ENCODE results near the gene VAMP8. TPM values are rescaled to one million over a fixed set of nuclear protein-coding genes. Genes with fewer than 3 reads are reported as not detected.
"Not testable (repeated sequence)": the region's sequence is repeated elsewhere in the genome, so short reads cannot be mapped to it uniquely, and the experiment has no call there.

The VAMP8 gene
- total and polyA plus RNA-seq, 2 donors (not counting 3 experiments of a cell fraction or from before 2014, with no cell fraction given) = 39.0 to 68.7 TPM

- BruUV-seq (replicated peaks); FAIRE-seq; H3K4me2 ChIP-seq (ENCODE audit: insufficient read depth, low read length); H3K9me1 ChIP-seq (replicated peaks; ENCODE audit: control insufficient read depth, extremely low read depth, insufficient read depth, low read length); H3K4me3 ChIP-seq (replicated peaks in 1 of 3; ENCODE audit: insufficient read depth in 1 of 3, low read depth in 1 of 3, low read length in 3 of 3); H3K9me3 ChIP-seq (replicated peaks; ENCODE audit: control insufficient read depth, insufficient read depth, low read length); H3K27me3 ChIP-seq (ENCODE audit: control insufficient read depth in 2 of 2, insufficient read depth in 2 of 2, low read length in 2 of 2); H3K27ac ChIP-seq (ENCODE audit: insufficient read depth, low read depth, low read length); H4K20me1 ChIP-seq (replicated peaks; ENCODE audit: control insufficient read depth, extremely low read depth, insufficient read depth, low read length); H3K9ac ChIP-seq (replicated peaks; ENCODE audit: extremely low read depth, insufficient read depth, low read length); DNase-seq (ENCODE audit: low read depth, low spot score); intact Hi-C loops (cut with micrococcal nuclease); dilution Hi-C loops (cut with MboI; ENCODE audit: extremely low pct_ligation_motif_present, low sequenced_read_pairs); H2AFZ ChIP-seq (ENCODE audit: low read depth, low read length): not testable (repeated sequence)
- ChIA-PET CTCF (interaction anchor here (0.8 to 1.0 kb wide), 3 partner anchors 122 to 125 kb away, joined by 3 to 5 read pairs (median 3); no protein-coding TSS in a partner anchor), POLR2A (interaction anchor here (0.6 kb wide), 1 partner anchor 9 kb away, joined by 3 read pairs; no protein-coding TSS in a partner anchor)
- H3K79me2 ChIP-seq (ENCODE audit: control insufficient read depth, insufficient read depth, low read length) = peaks cover 40% of the 10 kb centered on the region
- peaks cover 25 to 37% of the 10 kb centered on the region in 2 experiments for H3K36me3 ChIP-seq (ENCODE audit: control insufficient read depth in 2 of 2, extremely low read depth in 1 of 2, insufficient read depth in 2 of 2, low read length in 2 of 2)
- peak; percentile 42 for TF ChIP-seq POLR2A (IDR thresholded peaks at IDR 0.05; ENCODE audit: low read depth, low read length)
- peaks cover 21% of the 10 kb centered on the region for H3K4me1 ChIP-seq (ENCODE audit: control insufficient read depth, extremely low read depth, insufficient read depth, low read length)
These were observed 33.1 kb upstream of the VAMP8 start for GRCh38 chr2:85544254-85544691.

GRCh38 chr2:85544915-85545779, 32.2 kb upstream of the VAMP8 start:
- POLR2A ChIA-PET = interaction anchor here (1.0 to 1.8 kb wide), 5 partner anchors 9 to 127 kb away, joined by 3 to 5 read pairs (median 4); partner anchors contain the start of gene SH2D6
- FAIRE-seq; H3K27me3 ChIP-seq (ENCODE audit: control insufficient read depth in 2 of 2, insufficient read depth in 2 of 2, low read length in 2 of 2); H3K4me2 ChIP-seq (ENCODE audit: insufficient read depth, low read length); H2AFZ ChIP-seq (ENCODE audit: low read depth, low read length); H4K20me1 ChIP-seq (replicated peaks; ENCODE audit: control insufficient read depth, extremely low read depth, insufficient read depth, low read length); dilution Hi-C loops (cut with MboI; ENCODE audit: extremely low pct_ligation_motif_present, low sequenced_read_pairs); H3K27ac ChIP-seq (ENCODE audit: insufficient read depth, low read depth, low read length); H3K4me3 ChIP-seq (replicated peaks in 1 of 3; ENCODE audit: insufficient read depth in 1 of 3, low read depth in 1 of 3, low read length in 3 of 3); H3K9me3 ChIP-seq (replicated peaks; ENCODE audit: control insufficient read depth, insufficient read depth, low read length); DNase-seq (ENCODE audit: low read depth, low spot score); intact Hi-C loops (cut with micrococcal nuclease); BruUV-seq (replicated peaks); H3K9me1 ChIP-seq (replicated peaks; ENCODE audit: control insufficient read depth, extremely low read depth, insufficient read depth, low read length); H3K9ac ChIP-seq (replicated peaks; ENCODE audit: extremely low read depth, insufficient read depth, low read length): not testable (repeated sequence)
- CTCF ChIA-PET = interaction anchor here (0.8 to 2.1 kb wide), 5 partner anchors 44 to 126 kb away, joined by 3 to 10 read pairs (median 3); no protein-coding TSS in a partner anchor
- H3K36me3 ChIP-seq (ENCODE audit: control insufficient read depth in 2 of 2, extremely low read depth in 1 of 2, insufficient read depth in 2 of 2, low read length in 2 of 2) = peaks cover 25 to 37% of the 10 kb centered on the region in 2 experiments
- H3K79me2 ChIP-seq (ENCODE audit: control insufficient read depth, insufficient read depth, low read length) = peaks cover 32% of the 10 kb centered on the region
- H3K4me1 ChIP-seq (ENCODE audit: control insufficient read depth, extremely low read depth, insufficient read depth, low read length) = peaks cover 29% of the 10 kb centered on the region

All from endothelial cell of umbilical vein (primary cell).